Subcutaneous adipose tissue (tissue), 4 donors: ENCODE measurements around the gene ZNF524. TPM values are rescaled to one million over a fixed set of nuclear protein-coding genes. Genes with fewer than 3 reads are reported as not detected.

Source experiments
- CTCF ChIP-seq: fragments of 450-650 bp; IDR thresholded peaks from one replicate; pipeline ENCODE4 v1.5.1; 2016; ENCODE audit warnings: low read depth, mild to moderate bottlenecking, control low read depth, antibody characterized with exemption, moderate library complexity
- total RNA-seq, 4 donors: library from RNA; depleted of rRNA; stranded (reverse); fragments of >200 nt; gene quantifications; one replicate each; pipeline ENCODE4 v1.1.0, GENCODE V29; 2016

ZNF524 gene
- total RNA-seq, 4 donors from 2014 or later = 3.8 to 33.5 (median 26.4) TPM

GRCh38 chr19:55593096-55593772, 6.9 kb upstream of the ZNF524 start:
- no peak for TF ChIP-seq CTCF

GRCh38 chr19:55594996-55595545, 5.0 kb upstream of the ZNF524 start:
- no peak for TF ChIP-seq CTCF

GRCh38 chr19:55596304-55596703, 3.8 kb upstream of the ZNF524 start:
- no peak for TF ChIP-seq CTCF

GRCh38 chr19:55597501-55597921, 2.6 kb upstream of the ZNF524 start:
- TF ChIP-seq CTCF = no peak

- TF ChIP-seq CTCF = no peak
Observed at GRCh38 chr19:55598034-55598433, 2.1 kb upstream of the ZNF524 start.

- no peak for TF ChIP-seq CTCF
Observed at GRCh38 chr19:55598719-55599467, 1.2 kb upstream of the ZNF524 start.

GRCh38 chr19:55599468-55599841, 633 bp upstream of the ZNF524 start, which contains the start of gene FIZ1:
Gene FIZ1, minus strand, starts transcription at chr19:55599517. Its CDS starts 1,652 bp downstream, at chr19:55597865.
- no peak for TF ChIP-seq CTCF
